ENCODE measurements around the gene DNASE1L2.

DNASE1L2 gene

GRCh38 chr16:2204416-2205103 lies 31.7 kb upstream of the DNASE1L2 start:
- no peak for DNase-seq

GRCh38 chr16:2205104-2205966 lies 30.9 kb upstream of the DNASE1L2 start, which contains the start of gene MLST8:
MLST8 (plus strand) TSS chr16:2205454; CDS start chr16:2206086, 632 bp downstream.
- peak; percentile 88 for DNase-seq

DNA sequence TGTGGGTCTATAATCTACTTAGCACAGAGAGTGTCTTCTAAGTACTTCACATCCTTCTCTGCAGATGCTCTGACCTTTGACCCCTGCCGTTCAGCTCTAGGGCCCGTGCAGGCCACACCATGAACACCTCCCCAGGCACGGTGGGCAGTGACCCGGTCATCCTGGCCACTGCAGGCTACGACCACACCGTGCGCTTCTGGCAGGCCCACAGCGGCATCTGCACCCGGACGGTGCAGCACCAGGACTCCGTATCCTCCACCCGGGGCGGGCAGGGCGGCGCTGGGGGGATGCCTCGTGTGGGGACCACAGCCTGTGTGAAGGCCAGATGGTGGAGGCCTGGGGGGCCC lies 30.3 kb upstream of the DNASE1L2 start:
- DNase-seq, result no peak

- DNase-seq, result no peak
Measured at GRCh38 chr16:2206420-2206779, 29.8 kb upstream of the DNASE1L2 start.

GRCh38 chr16:2206780-2207433 lies 29.3 kb upstream of the DNASE1L2 start:
- no peak for DNase-seq

DNA sequence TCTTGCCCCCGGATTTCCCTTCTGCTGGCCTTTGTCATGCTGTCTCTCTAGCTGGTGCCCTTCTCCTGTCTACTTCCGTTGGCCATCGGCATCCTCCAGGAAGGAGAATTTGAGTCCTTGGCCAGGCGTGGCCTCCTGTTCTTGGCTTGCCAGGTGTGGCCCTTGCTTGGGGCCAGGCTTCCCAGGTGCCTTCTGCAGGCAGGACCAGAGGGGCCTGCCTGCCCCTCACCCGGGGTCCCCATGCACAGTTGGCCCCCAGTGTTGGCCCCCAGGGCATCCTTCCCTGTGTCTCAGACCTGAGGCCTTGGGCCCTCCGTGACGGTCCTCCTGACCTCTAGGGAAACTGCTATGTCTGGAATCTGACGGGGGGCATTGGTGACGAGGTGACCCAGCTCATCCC lies 28.4 kb upstream of the DNASE1L2 start:
- no peak for DNase-seq

DNA sequence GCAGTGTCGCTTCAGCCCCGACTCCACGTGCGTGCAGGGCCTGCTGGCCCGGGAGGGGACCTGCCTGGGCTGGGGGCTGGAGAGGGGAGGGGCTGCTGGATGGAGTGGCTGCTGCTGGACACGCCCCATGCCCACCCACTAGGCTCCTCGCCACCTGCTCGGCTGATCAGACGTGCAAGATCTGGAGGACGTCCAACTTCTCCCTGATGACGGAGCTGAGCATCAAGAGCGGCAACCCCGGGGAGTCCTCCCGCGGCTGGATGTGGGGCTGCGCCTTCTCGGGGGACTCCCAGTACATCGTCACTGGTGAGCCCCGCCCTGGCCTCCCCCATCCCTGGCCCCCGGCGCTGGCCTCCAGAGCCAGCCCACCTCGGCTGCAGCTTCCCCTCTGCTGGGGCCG lies 27.9 kb upstream of the DNASE1L2 start:
- DNase-seq, result no peak

DNA sequence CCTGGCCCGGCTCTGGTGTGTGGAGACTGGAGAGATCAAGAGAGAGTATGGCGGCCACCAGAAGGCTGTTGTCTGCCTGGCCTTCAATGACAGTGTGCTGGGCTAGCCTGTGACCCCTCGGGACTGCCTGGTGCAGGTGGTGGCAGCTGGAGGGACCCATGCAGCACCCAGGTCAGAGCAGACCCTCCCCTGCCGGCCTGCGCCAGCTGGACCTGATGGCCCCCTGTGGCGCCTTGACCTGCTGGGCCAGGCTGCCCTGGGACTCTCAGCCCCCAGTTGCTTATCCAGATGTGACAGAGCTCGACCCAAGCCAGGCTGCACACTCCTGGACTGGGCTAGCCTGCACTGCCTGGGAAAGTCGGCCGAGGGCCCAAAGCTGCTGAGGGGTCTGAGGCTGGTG lies 27.5 kb upstream of the DNASE1L2 start:
- no peak for DNase-seq

- DNase-seq, result no peak
Measured at GRCh38 chr16:2209258-2210008, 26.8 kb upstream of the DNASE1L2 start.

DNA sequence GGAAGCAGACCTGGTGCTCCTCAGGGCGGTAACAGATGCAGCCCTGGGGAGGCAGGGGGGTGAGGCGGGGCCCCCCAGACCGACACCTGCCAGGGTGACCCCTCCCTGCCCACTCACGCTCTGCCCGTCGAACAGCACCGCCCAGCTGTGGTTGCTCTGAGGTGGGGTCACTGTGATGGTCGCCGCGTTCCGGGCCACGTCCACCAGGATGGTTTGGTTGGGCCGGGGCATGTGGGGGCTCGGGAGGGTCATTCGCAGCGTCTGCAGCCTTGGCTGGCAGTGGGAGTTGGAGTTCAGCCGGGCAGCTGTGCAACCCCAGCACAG lies 26.3 kb upstream of the DNASE1L2 start:
- no peak for DNase-seq

DNA sequence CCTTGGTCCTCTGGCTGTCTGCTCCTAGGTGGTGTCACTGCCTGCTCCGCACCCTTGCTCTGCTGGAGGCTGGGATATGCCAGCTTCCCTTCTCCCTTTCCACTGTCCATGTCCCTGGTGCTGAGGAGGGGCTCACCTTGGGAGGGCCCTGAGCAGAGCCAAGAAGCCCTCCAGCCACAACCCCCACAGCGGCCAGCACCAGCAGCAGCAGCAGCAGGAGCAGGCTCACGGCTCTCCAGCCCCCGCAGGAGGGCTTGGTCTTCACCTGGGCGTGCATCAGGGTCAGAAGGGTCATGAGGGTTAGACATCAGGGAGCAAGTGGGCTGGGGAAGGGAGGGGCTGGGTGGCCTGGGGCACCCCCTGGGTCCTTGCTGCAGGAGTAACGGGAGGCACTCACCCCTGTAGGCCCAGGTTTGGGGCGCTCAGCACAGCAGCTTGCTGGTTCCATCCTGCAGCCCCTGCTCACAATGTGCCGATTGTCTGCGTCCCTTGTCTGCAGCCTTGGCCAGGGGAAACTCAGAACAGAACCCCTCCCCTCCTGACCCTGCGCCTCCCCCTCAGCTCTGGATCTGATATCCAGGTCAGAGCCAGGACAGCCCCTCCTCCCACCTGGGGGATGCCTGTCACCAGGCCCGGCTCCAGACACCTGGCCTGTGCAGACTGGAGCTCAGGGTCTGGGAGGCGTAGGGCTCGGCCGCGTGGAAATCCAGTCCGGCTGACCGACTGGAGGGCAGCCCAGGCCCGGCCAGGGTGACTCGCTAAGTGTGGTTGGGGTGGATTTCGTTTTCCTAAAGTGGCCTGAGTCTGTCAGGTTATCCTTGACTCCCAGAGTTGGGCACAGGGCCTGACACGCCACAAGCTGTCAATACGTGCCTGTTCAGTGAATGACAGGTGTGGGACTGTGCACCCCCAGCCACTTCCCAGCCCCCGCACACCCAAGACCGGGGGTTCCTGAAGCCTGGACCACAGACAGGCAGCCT lies 25.6 kb upstream of the DNASE1L2 start, which contains the start of gene BRICD5:
Gene BRICD5, minus strand, starts transcription at position 478 of the 980 bp plus-strand sequence. Its CDS starts 30 bp downstream, at position 448.
- no peak for DNase-seq

GRCh38 chr16:2211923-2212347 lies 24.3 kb upstream of the DNASE1L2 start:
- no peak for DNase-seq

DNA sequence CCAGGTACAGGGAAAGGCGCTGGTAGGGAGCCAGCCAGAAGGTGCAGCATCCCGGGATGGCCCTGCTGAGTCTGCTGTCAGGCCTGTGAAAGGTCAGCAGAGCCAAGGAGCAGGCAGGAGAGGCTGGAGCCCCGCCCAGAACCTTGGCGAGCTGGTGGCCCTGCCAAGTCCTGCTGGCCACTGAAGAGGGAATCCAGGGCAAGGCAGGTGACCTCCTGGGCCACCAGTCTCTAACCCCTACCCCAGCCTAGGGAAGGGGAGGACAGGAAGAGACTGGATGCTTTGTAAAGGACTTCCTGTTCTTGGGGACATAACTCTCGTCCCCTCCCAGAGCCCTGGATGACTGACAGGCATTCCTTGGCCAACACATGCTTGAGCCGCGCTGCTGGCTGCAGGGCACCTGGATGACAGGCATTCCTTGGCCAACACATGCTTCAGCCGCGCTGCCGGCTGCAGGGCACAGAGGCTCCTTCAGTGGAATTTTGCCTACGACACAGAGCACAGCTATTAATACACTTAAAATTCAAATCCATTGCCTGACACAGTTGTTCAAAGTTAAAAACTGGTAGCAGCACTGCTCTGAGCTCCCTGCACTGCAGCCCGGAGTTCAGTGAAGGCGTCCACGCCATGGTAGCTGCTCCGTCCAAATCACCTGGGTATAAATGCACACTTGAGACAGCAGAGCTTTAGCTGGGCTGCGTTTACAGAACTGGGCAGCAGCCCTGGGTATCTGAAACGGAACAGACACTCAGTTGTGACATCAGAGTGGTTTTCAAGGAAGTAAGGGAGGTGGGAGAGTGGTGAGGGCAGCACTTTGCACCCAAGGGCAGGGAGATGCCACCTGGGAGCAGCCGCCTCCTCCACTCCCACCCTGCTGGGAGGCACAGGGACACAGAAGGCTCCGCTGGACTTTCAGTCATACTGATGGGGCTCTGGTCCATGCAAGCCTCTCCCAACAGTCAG lies 23.6 kb upstream of the DNASE1L2 start:
- DNase-seq, result no peak

GRCh38 chr16:2213817-2214718 lies 22.2 kb upstream of the DNASE1L2 start:
- no peak for DNase-seq

GRCh38 chr16:2214719-2214968 lies 21.6 kb upstream of the DNASE1L2 start, which contains the start of gene PGP:
PGP (minus strand) TSS chr16:2214840; CDS start chr16:2214777, 63 bp downstream.
- DNase-seq, result no peak

GRCh38 chr16:2216330-2216729 lies 19.9 kb upstream of the DNASE1L2 start:
- no peak for DNase-seq

DNA sequence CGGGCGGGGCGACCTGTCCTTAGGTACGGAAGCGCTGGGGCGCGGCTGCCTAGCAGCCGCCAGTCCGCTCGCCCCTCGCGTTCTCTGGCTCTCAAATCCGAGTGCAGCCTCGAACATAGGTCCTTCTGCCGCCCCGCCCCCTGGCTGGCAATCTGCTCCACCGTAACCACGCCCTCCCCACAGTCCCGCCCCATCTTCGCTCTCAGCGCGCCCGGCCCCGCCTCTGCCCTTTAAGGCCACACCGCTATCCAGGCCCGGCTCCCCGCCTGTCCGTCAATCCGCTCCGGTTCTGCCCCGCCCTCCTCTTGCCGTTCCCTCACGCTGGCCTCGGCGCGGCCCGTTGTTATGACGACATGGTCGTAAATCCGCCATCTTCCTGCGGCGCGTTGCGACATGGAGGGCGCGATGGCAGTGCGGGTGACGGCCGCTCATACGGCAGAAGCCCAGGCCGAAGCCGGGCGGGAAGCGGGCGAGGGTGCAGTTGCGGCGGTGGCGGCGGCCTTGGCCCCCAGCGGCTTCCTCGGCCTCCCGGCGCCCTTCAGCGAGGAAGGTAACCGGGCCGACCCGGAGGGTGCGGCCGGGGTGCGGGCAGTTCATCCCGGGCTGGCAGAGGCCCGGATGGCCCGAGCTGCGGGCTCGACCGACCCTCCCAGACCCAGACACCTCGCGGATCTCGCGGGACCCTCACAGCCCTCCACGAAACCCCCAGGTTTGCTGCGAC lies 12.9 kb upstream of the DNASE1L2 start, which contains the start of gene E4F1:
Gene E4F1, plus strand, starts transcription at position 371 of the 721 bp plus-strand sequence. Its CDS starts 23 bp downstream, at position 394.
- peak; percentile 98 for DNase-seq

DNA sequence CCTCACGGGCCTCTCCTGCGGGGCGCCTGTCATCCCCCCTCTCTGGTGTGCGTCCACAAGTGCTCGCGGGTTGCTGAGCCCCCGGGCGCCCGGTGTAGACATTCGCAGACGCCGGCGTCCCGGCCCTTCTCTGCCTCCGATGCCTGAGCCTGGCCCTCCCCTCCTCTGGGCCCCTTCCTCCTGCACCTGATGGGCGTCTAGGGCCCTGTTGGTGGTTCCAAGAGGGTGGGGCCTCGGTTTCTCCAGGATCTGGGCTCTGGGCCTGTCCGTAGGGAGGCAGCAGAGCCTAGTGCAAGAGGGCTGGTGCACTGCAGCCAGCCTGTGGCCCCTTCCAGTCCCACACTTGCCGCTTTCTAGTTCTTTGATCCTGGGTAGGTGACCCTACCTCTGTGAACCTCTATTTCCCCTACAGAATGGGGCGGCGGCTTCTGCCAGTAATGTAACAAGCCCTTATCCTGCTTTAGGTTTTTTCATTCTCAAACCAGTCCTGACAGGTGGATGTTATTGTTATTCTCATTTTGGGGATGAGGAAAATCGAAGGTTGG lies 12.2 kb upstream of the DNASE1L2 start:
- no peak for DNase-seq

Data from midbrain (tissue), 1 donor.